ENCODE results near the gene UBN1.

DNA sequence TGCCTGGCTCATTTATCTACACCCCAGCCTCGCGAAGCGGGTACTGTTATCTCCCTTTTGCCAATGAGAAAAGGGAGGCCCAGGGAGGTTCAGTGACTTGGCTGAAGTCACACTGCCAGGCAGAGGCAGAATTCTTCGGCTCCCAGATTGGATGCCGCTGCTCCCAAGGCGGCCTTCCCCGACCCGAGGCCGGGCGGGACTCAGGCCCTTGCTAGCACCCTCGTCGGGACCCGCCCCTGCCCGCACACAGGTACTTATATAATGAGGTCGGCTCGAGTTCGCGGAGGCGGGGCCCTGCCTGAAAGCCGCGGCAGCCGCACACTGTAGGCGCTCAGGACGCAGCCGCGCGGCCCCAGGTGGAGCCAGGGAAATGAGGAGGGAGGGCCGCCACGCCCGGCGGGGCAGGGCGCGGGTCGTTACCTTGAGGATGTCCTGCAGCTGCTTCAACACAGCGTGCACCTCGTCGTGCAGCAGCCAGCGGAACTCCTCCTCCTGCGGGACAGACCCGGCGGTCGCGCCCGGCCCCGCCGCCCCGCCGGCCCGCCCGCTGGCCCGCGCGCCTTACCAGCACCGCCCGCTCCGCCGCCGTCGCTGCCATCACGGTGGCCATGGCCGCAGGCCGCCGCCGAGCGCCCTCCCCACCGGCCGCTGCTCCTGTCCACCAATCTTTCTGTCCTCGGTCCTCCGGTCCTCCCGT lies 45.2 kb upstream of the UBN1 start, which contains the start of gene ROGDI:
- TF ChIP-seq, protein P1, sequence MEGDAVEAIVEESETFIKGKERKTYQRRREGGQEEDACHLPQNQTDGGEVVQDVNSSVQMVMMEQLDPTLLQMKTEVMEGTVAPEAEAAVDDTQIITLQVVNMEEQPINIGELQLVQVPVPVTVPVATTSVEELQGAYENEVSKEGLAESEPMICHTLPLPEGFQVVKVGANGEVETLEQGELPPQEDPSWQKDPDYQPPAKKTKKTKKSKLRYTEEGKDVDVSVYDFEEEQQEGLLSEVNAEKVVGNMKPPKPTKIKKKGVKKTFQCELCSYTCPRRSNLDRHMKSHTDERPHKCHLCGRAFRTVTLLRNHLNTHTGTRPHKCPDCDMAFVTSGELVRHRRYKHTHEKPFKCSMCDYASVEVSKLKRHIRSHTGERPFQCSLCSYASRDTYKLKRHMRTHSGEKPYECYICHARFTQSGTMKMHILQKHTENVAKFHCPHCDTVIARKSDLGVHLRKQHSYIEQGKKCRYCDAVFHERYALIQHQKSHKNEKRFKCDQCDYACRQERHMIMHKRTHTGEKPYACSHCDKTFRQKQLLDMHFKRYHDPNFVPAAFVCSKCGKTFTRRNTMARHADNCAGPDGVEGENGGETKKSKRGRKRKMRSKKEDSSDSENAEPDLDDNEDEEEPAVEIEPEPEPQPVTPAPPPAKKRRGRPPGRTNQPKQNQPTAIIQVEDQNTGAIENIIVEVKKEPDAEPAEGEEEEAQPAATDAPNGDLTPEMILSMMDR (IDR thresholded peaks at IDR 0.05; ENCODE audit: extremely low read depth in 1 of 2, insufficient read depth in 1 of 2, low read depth in 1 of 2, low read length in 2 of 2): no peak
- TF ChIP-seq POLR2A (IDR thresholded peaks at IDR 0.05; ENCODE audit: low read depth, low read length): no peak

Measured in endothelial cell of umbilical vein (primary cell).